Activated CD4-positive, alpha-beta T cell treated with anti-CD3 and anti-CD28 coated beads, Interleukin-2, amount 10 ng/mL, durations not matched to agents 24 days and 14 days (primary cell): ENCODE results near the gene ADAT3. TPM values are rescaled to one million over a fixed set of nuclear protein-coding genes. Genes with fewer than 3 reads are reported as not detected.

Source experiments
- DNase-seq: peaks from one replicate; pipeline ENCODE4 v3.0.0; 2022
- H3K27ac Mint-ChIP-seq: one replicate; pipeline ENCODE4 v1.8.0; 2022; ENCODE audit warnings: mild to moderate bottlenecking, mixed read lengths
- H3K27me3 Mint-ChIP-seq: one replicate; pipeline ENCODE4 v1.8.0; 2022; ENCODE audit warnings: mixed read lengths
- H3K36me3 Mint-ChIP-seq: one replicate; pipeline ENCODE4 v1.8.0; 2022; ENCODE audit warnings: low read depth, mild to moderate bottlenecking, mixed read lengths
- H3K4me1 Mint-ChIP-seq: one replicate; pipeline ENCODE4 v1.8.0; 2021; ENCODE audit warnings: mixed read lengths
- H3K4me3 Mint-ChIP-seq: one replicate; pipeline ENCODE4 v1.8.0; 2022; ENCODE audit warnings: mild to moderate bottlenecking, moderate library complexity, mixed read lengths
- H3K9me3 Mint-ChIP-seq: one replicate; pipeline ENCODE4 v1.8.0; 2021; ENCODE audit warnings: mixed read lengths
- intact Hi-C: fragments of 100-400 bp; cut with micrococcal nuclease; formaldehyde crosslinking; loops from one replicate; pipeline ENCODE4 v1.15.1; 2023
- total RNA-seq: library from RNA; stranded (reverse); gene quantifications from 2 replicates; pipeline ENCODE4 v1.2.3, GENCODE V29; 2022

Gene ADAT3
- total RNA-seq, 1 donor from 2014 or later, result 10.6 TPM

GRCh38 chr19:1918975-1919374, 13.8 kb downstream of the ADAT3 start:
- no peak for DNase-seq
- H3K27me3 Mint-ChIP-seq, result no peaks in the 10 kb centered on the region
- H3K9me3 Mint-ChIP-seq, result no peaks in the 10 kb centered on the region
- H3K27ac Mint-ChIP-seq, result no peak overlapping the region
- peaks cover 4% of the 10 kb centered on the region for H3K4me1 Mint-ChIP-seq
- H3K36me3 Mint-ChIP-seq, result peaks cover 5% of the 10 kb centered on the region
- H3K4me3 Mint-ChIP-seq, result no peak overlapping the region
- intact Hi-C loops, result no loop called here

- Mint-ChIP-seq H3K27me3 (no peaks in the 10 kb centered on the region), H3K4me3 (no peak overlapping the region), H3K9me3 (no peaks in the 10 kb centered on the region), H3K27ac (no peak overlapping the region), H3K36me3 (peaks cover 7% of the 10 kb centered on the region), H3K4me1 (peaks cover 4% of the 10 kb centered on the region)
- intact Hi-C loops, result loop anchor here (10.0 kb wide), 1 partner anchor 94 kb away; the partner anchor contains the start of gene BTBD2
- no peak for DNase-seq
These were observed 15.4 kb downstream of the ADAT3 start for GRCh38 chr19:1920644-1921043.

- Mint-ChIP-seq H3K4me3 (no peak overlapping the region), H3K27ac (no peak overlapping the region), H3K9me3 (no peaks in the 10 kb centered on the region), H3K27me3 (no peaks in the 10 kb centered on the region), H3K36me3 (peaks cover 7% of the 10 kb centered on the region), H3K4me1 (peaks cover 4% of the 10 kb centered on the region)
- intact Hi-C loops, result loop anchor here (10.0 kb wide), 1 partner anchor 93 kb away; the partner anchor contains the start of gene BTBD2
- DNase-seq, result no peak
These were observed 16.1 kb downstream of the ADAT3 start for GRCh38 chr19:1921326-1921725.

DNA sequence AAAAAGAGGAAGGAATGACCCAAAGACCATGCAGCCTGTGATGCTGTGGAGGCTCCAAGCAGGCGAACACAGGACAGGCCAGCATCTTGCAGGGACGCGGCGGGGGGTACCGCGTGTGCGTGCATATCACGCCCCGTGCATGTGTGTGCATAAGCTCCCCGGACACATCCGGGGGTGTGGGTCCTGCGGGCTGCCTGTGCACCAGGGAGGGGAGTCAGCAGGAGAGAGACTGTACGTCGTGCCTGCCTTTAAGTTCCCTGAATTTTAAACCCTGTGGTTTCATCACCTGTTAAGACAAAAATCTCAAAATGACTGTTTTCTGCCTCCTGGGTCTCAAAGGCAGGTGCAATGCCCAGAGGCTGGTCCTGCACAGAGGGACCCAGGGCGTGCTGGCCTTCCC, 16.6 kb downstream of the ADAT3 start:
- peaks cover 4% of the 10 kb centered on the region for H3K4me1 Mint-ChIP-seq
- H3K36me3 Mint-ChIP-seq, result peaks cover 7% of the 10 kb centered on the region
- no peak for DNase-seq
- no peaks in the 10 kb centered on the region for H3K27me3 Mint-ChIP-seq
- intact Hi-C loops, result loop anchor here (10.0 kb wide), 1 partner anchor 93 kb away; the partner anchor contains the start of gene BTBD2
- no peaks in the 10 kb centered on the region for H3K9me3 Mint-ChIP-seq
- H3K4me3 Mint-ChIP-seq, result no peak overlapping the region
- no peak overlapping the region for H3K27ac Mint-ChIP-seq

DNA sequence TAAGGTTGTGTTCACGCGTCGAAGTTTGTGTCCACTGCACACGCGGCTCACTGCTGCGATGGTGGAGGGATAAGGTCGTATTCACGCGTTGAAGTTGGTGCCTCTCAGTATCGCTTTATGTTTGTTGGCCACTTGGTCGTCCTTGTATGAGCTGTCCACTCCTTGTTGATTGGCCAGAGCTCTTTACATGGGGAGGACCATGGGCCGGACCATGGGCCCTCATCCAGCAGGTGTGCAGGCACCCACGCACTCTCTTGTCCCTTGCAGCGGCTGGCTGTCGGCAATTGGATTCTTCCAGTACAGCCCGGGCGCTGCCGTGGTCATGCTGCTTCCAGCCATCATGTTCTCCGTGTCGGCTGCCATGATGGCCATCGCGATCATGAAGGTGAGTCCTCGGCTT, 17.6 kb downstream of the ADAT3 start:
- Mint-ChIP-seq H3K27ac (no peak overlapping the region), H3K9me3 (no peaks in the 10 kb centered on the region), H3K36me3 (peaks cover 6% of the 10 kb centered on the region), H3K4me3 (no peak overlapping the region), H3K27me3 (no peaks in the 10 kb centered on the region), H3K4me1 (peaks cover 9% of the 10 kb centered on the region)
- no peak for DNase-seq
- intact Hi-C loops, result loop anchor here (10.0 kb wide), 1 partner anchor 92 kb away; the partner anchor contains the start of gene BTBD2

- H3K27ac Mint-ChIP-seq, result peak overlapping the region; percentile 70
- H3K4me1 Mint-ChIP-seq, result peaks cover 12% of the 10 kb centered on the region
- H3K4me3 Mint-ChIP-seq, result peak overlapping the region; percentile 21
- intact Hi-C loops, result loop anchor here (10.0 kb wide), 1 partner anchor 91 kb away; the partner anchor contains the start of gene BTBD2
- no peaks in the 10 kb centered on the region for H3K27me3 Mint-ChIP-seq
- H3K36me3 Mint-ChIP-seq, result peaks cover 8% of the 10 kb centered on the region
- DNase-seq, result peak; percentile 86
- no peaks in the 10 kb centered on the region for H3K9me3 Mint-ChIP-seq
These were observed 18.1 kb downstream of the ADAT3 start for GRCh38 chr19:1923319-1923718.

DNA sequence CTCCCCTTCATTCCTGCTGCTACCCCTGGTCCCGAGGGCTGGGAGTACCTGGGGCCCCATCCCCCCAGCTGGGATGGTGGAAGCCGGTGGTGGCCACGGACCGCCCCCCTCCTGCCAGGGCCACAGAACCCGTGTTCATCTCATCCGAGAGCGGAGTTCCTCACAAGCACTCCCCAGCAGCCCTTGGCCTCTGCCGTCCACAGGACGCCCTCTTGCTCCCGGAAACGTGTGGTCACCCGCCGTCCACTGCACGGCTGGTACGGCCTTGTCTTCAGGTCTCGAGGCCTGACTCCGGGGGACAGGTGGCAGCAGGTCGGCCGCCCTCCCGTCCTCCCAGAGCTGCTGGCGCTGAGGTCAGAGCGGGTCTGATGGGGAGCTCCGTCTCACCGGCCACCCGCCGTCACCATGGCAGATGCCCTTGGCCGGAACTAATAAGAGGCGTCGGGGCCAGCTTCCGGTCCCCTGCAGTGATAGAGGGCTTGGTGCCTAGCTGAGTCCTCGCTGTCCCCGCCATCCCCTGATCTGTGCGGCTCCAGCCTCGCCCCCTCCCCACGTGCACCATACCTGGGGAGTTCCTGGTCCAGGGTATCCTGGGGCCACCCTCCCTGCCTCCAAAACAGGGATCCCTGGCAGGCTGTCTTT, 19.2 kb downstream of the ADAT3 start:
- Mint-ChIP-seq H3K9me3 (no peaks in the 10 kb centered on the region), H3K27ac (peak overlapping the region; percentile 11), H3K36me3 (peaks cover 8% of the 10 kb centered on the region), H3K4me1 (peaks cover 16% of the 10 kb centered on the region), H3K27me3 (no peaks in the 10 kb centered on the region), H3K4me3 (no peak overlapping the region)
- no peak for DNase-seq
- intact Hi-C loops, result loop anchor here (10.0 kb wide), 1 partner anchor 90 kb away; the partner anchor contains the start of gene BTBD2

DNA sequence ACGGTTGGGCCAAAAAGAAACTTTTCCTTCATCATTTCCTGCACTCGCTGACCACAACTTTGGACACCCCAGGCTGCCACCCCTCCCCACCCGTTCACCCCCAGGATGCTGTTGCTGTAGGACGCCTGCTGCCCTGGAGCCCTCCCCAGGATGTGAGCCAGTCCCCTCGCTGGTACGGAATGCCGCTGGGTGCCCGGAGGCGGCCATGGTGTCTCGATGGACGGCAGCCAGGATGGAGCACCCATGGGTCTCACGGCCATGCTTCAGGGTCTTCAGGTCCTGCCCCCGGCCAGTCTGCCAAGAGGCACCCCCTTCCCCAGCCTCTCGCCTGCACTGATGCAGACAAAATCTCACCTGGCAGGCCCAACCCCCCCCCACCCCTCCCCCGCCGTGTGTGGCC, 20.3 kb downstream of the ADAT3 start:
- H3K36me3 Mint-ChIP-seq, result peaks cover 5% of the 10 kb centered on the region
- DNase-seq, result no peak
- H3K4me1 Mint-ChIP-seq, result peaks cover 21% of the 10 kb centered on the region
- no peaks in the 10 kb centered on the region for H3K9me3 Mint-ChIP-seq
- intact Hi-C loops, result loop anchor here (10.0 kb wide), 1 partner anchor 89 kb away; the partner anchor contains the start of gene BTBD2
- no peak overlapping the region for H3K4me3 Mint-ChIP-seq
- H3K27me3 Mint-ChIP-seq, result peaks cover 1% of the 10 kb centered on the region
- H3K27ac Mint-ChIP-seq, result no peak overlapping the region

DNA sequence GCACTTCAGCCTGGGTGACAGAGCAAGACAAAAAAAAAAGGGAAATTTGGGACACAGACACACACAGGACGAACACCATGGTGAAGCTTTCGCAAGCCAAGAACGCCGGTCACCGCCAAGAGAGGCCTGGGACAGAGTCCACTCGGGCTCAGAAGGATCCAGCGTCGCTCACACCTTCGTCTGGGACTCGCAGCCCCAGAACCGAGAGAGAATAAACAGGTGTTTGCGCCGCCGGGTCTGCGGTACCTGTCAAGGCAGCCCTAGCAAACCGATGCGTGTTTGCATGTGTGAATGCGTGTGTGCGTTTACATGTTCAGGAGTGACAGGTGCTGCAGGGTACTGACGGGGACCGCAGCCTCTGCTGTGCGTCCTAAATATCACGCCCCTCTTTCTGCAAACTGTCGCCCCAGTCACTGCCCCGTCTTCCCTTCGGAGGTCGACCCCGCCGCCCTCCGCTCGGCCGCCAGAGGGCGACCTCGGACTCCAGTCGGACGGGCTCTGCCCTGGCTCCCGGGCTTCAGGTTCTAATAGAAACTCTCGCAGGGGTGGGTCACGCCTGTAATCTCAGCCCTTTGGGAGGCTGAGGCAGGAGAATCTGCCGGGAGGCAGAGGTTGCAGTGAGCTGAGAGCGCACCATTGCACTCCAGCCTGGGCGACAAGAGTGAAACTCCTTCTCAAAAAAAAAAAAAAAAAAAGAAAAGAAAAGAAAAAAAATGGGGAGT, 24.0 kb downstream of the ADAT3 start:
- Mint-ChIP-seq H3K4me1 (peaks cover 16% of the 10 kb centered on the region), H3K36me3 (peaks cover 18% of the 10 kb centered on the region), H3K4me3 (peak overlapping the region; percentile 79), H3K27ac (no peak overlapping the region), H3K27me3 (peaks cover 1% of the 10 kb centered on the region), H3K9me3 (peaks cover 9% of the 10 kb centered on the region)
- intact Hi-C loops, result loop anchor here (10.0 kb wide), 1 partner anchor 86 kb away; the partner anchor contains the start of gene BTBD2
- peak; percentile 95 for DNase-seq

DNA sequence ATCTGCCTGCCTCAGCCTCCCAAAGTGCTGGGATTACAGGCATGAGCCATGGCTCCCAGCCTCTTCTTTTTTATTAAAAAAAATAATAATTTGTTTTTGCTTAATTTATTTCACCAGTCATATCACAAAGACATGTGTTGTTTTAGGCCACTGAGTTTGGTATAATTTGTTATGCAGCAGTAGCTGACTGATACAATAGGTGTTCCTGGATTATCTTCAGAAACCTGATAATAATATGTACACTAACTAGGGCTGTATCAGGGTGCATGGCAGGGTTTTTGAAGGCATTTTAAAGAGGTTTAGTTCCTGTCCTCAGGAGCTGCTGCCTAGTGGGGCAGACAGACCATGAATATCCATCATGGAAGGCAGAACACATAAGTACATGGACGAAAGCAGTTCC, 26.2 kb downstream of the ADAT3 start:
- peaks cover 20% of the 10 kb centered on the region for H3K4me1 Mint-ChIP-seq
- peaks cover 27% of the 10 kb centered on the region for H3K36me3 Mint-ChIP-seq
- H3K9me3 Mint-ChIP-seq, result peaks cover 16% of the 10 kb centered on the region
- no peak overlapping the region for H3K27ac Mint-ChIP-seq
- H3K27me3 Mint-ChIP-seq, result peaks cover 1% of the 10 kb centered on the region
- DNase-seq, result no peak
- intact Hi-C loops, result no loop called here
- H3K4me3 Mint-ChIP-seq, result no peak overlapping the region

DNA sequence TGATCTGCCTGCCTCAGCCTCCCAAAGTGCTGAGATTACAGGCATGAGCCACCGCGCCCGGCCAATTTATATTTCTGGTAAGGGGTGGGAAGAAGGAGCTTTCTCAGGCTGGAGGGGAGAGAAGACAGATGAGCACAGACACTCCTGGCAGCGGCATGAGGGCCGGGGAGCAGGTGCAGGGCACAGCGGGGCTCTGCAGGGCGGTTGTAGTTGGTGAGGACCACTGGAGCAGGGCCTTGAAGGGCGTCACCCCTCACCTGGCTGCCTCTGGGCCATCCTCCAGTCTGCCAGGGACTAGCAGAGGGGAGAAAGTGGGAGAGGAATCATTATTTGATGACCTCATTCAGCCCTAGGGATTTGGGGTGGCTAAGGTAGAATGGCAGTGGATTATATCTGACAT, 27.2 kb downstream of the ADAT3 start:
- Mint-ChIP-seq H3K9me3 (peaks cover 16% of the 10 kb centered on the region), H3K27ac (no peak overlapping the region), H3K4me3 (no peak overlapping the region), H3K4me1 (peaks cover 23% of the 10 kb centered on the region), H3K36me3 (peaks cover 31% of the 10 kb centered on the region), H3K27me3 (peaks cover 1% of the 10 kb centered on the region)
- intact Hi-C loops, result no loop called here
- DNase-seq, result no peak

GRCh38 chr19:1933244-1933643, 28.0 kb downstream of the ADAT3 start:
- DNase-seq, result no peak
- intact Hi-C loops, result no loop called here
- H3K36me3 Mint-ChIP-seq, result peaks cover 28% of the 10 kb centered on the region
- peaks cover 1% of the 10 kb centered on the region for H3K27me3 Mint-ChIP-seq
- H3K4me3 Mint-ChIP-seq, result no peak overlapping the region
- peaks cover 16% of the 10 kb centered on the region for H3K9me3 Mint-ChIP-seq
- H3K4me1 Mint-ChIP-seq, result peaks cover 22% of the 10 kb centered on the region
- H3K27ac Mint-ChIP-seq, result no peak overlapping the region

GRCh38 chr19:1933942-1934341, 28.7 kb downstream of the ADAT3 start:
- peaks cover 17% of the 10 kb centered on the region for H3K4me1 Mint-ChIP-seq
- peaks cover 1% of the 10 kb centered on the region for H3K27me3 Mint-ChIP-seq
- peaks cover 28% of the 10 kb centered on the region for H3K36me3 Mint-ChIP-seq
- intact Hi-C loops, result no loop called here
- H3K4me3 Mint-ChIP-seq, result no peak overlapping the region
- H3K27ac Mint-ChIP-seq, result no peak overlapping the region
- H3K9me3 Mint-ChIP-seq, result peaks cover 16% of the 10 kb centered on the region
- no peak for DNase-seq
